Astrocyte of the spinal cord (primary cell): ENCODE results near the gene GBF1.

Source experiments
- DNase-seq: peaks from one replicate; pipeline ENCODE4 v3.0.0; 2011; ENCODE audit warnings: low read depth, low spot score
- H3K4me3 ChIP-seq: 2 replicates; pipeline ENCODE4 v1.5.1; 2011; ENCODE audit warnings: low read depth, mild to moderate bottlenecking, low read length, moderate library complexity
- in situ Hi-C: cut with HindIII; loops from 2 replicates; pipeline ENCODE4 v1.10.0; 2017; ENCODE audit warnings: low sequenced_read_pairs
- TF ChIP-seq, protein P1 (sequence below): IDR thresholded peaks from 2 replicates; pipeline ENCODE4 v1.5.1; 2012; ENCODE audit warnings: low read depth, mild to moderate bottlenecking, low read length, inconsistent platforms

Gene GBF1

DNA sequence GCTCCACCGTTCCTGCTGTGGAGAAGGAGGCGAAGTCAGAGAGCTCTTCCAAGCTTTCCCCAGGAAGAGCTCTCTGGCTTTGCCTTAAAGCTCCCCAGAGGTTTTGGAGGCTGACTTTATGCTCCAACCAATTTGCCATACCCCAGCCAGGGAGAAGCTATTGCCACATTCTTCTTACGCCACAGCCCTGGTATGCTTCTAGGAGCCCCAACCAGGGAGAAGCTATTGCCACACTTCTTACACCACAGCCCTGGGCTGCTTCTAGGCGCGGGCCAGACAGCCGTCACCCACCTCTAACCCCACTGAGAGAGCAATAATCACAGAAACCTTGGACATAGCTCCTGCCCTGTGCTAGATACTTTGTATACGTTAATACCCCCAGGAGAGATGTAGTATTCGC lies 18.3 kb upstream of the GBF1 start:
- TF ChIP-seq, protein P1, sequence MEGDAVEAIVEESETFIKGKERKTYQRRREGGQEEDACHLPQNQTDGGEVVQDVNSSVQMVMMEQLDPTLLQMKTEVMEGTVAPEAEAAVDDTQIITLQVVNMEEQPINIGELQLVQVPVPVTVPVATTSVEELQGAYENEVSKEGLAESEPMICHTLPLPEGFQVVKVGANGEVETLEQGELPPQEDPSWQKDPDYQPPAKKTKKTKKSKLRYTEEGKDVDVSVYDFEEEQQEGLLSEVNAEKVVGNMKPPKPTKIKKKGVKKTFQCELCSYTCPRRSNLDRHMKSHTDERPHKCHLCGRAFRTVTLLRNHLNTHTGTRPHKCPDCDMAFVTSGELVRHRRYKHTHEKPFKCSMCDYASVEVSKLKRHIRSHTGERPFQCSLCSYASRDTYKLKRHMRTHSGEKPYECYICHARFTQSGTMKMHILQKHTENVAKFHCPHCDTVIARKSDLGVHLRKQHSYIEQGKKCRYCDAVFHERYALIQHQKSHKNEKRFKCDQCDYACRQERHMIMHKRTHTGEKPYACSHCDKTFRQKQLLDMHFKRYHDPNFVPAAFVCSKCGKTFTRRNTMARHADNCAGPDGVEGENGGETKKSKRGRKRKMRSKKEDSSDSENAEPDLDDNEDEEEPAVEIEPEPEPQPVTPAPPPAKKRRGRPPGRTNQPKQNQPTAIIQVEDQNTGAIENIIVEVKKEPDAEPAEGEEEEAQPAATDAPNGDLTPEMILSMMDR = no peak
- in situ Hi-C loops = no loop called here
- DNase-seq = no peak
- H3K4me3 ChIP-seq = no peak overlapping the region

- H3K4me3 ChIP-seq = peak overlapping the region; percentile 38
- TF ChIP-seq, protein P1 = peak; percentile 96
- peak; percentile 81 for DNase-seq
- in situ Hi-C loops = no loop called here
These were observed 15.5 kb upstream of the GBF1 start for GRCh38 chr10:102229810-102230263.

- DNase-seq = peak; percentile 78
- TF ChIP-seq, protein P1 = no peak
- in situ Hi-C loops = no loop called here
- peak overlapping the region; percentile 38 for H3K4me3 ChIP-seq
These were observed 15.0 kb upstream of the GBF1 start for GRCh38 chr10:102230264-102230860.

- TF ChIP-seq, protein P1 = peak; percentile 53
These were observed 14.4 kb upstream of the GBF1 start for GRCh38 chr10:102230861-102231356.

GRCh38 chr10:102231357-102232318 lies 13.7 kb upstream of the GBF1 start:
- DNase-seq = no peak
- in situ Hi-C loops = no loop called here
- TF ChIP-seq, protein P1 = peak; percentile 78
- H3K4me3 ChIP-seq = peak overlapping the region; percentile 38

More at GRCh38 chr10:102230861-102231356, 14.4 kb upstream of the GBF1 start:
- peak; percentile 23 for DNase-seq
- H3K4me3 ChIP-seq = peak overlapping the region; percentile 38
- in situ Hi-C loops = no loop called here

DNA sequence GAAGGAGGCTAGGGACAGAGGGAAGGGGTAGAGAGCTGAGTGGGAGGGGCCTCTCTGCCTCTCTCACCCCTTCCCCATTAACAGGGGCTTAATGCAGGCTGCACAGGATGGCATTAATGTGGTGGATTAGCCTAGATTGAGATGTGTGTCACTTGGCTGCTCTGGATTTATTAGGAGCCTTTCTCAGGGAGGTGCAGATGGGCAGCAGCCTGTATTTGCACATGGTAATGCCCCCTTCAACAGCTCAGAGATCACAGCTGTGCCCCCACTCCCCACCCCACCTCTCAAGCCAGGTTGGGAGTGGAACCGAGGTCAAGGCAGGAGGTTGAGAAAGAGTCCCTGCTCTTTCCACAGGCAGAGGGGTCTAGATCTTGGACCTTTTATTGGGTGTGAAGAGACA lies 11.3 kb upstream of the GBF1 start:
- in situ Hi-C loops = no loop called here
- H3K4me3 ChIP-seq = no peak overlapping the region
- TF ChIP-seq, protein P1 = no peak
- no peak for DNase-seq
